Common myeloid progenitor, CD34-positive (primary cell): ENCODE results near the gene PHB1.

Experiments used
- CTCF ChIA-PET: fragments of 350-600 bp; sonication (Branson Sonifier 250); formaldehyde crosslinking; loops from one replicate; lab custom pipeline; 2021; ENCODE audit warnings: antibody characterized with exemption; lab: Charles Lee
- POLR2A ChIA-PET: fragments of 350-600 bp; sonication (Branson Sonifier 250); formaldehyde crosslinking; loops from one replicate; lab custom pipeline; 2021; ENCODE audit warnings: antibody characterized with exemption; lab: Charles Lee
- DNase-seq, 3 donors: peaks; one replicate each; pipeline versions ENCODE4 v3.0.0 to v3.0.0-alpha.2; 2013
- H3K27ac ChIP-seq, 2 experiments: 1 replicate in 1 of 2; 2 replicates in 1 of 2; pipeline ENCODE4 v1.7.0; 2013; ENCODE audit warnings: inconsistent platforms in 2 of 2, low read length in 2 of 2, mild to moderate bottlenecking in 2 of 2, low read depth in 1 of 2, moderate library complexity in 1 of 2; ENCODE audit not compliant: severe bottlenecking in 2 of 2, insufficient read depth in 1 of 2, poor library complexity in 1 of 2
- H3K27me3 ChIP-seq, 5 experiments: replicated peaks in 2 of 5; 1 replicate in 3 of 5; 2 replicates in 2 of 5; pipeline versions ENCODE4 v1.6.1 to v1.7.0; 2013; ENCODE audit warnings: low read length in 4 of 5, mild to moderate bottlenecking in 2 of 5, moderate library complexity in 2 of 5, inconsistent platforms in 1 of 5; ENCODE audit not compliant: insufficient read depth in 5 of 5, control insufficient read depth in 4 of 5
- H3K36me3 ChIP-seq, 4 experiments: 1 replicate in 2 of 4; 2 replicates in 2 of 4; pipeline versions ENCODE4 v1.6.1 to v1.7.0; 2013; ENCODE audit warnings: low read length in 3 of 4, control low read depth in 1 of 4, mild to moderate bottlenecking in 1 of 4; ENCODE audit not compliant: control insufficient read depth in 4 of 4, insufficient read depth in 4 of 4
- H3K4me1 ChIP-seq, 4 experiments: 1 replicate in 3 of 4; 2 replicates in 1 of 4; pipeline versions ENCODE4 v1.6.1 to v1.7.1; 2013; ENCODE audit warnings: low read length in 3 of 4, mild to moderate bottlenecking in 3 of 4, control low read depth in 1 of 4, inconsistent platforms in 1 of 4, moderate library complexity in 1 of 4; ENCODE audit not compliant: control insufficient read depth in 4 of 4, insufficient read depth in 4 of 4; ENCODE audit errors: control extremely low read depth in 1 of 4
- H3K4me3 ChIP-seq, 7 experiments: 1 replicate in 4 of 7; 2 replicates in 3 of 7; pipeline versions ENCODE4 v1.5.1 to v1.7.0; 2013; ENCODE audit warnings: mild to moderate bottlenecking in 7 of 7, low read length in 6 of 7, moderate library complexity in 6 of 7, inconsistent platforms in 2 of 7, low read depth in 2 of 7, control low read depth in 1 of 7; ENCODE audit not compliant: insufficient read depth in 4 of 7, control insufficient read depth in 1 of 7; ENCODE audit errors: extremely low read depth in 1 of 7
- H3K9me3 ChIP-seq, 5 experiments: 1 replicate in 4 of 5; 2 replicates in 1 of 5; pipeline versions ENCODE4 v1.6.1 to v1.7.1; 2013; ENCODE audit warnings: low read length in 4 of 5, mild to moderate bottlenecking in 2 of 5, inconsistent platforms in 1 of 5, low read depth in 1 of 5, moderate library complexity in 1 of 5; ENCODE audit not compliant: control insufficient read depth in 4 of 5, insufficient read depth in 2 of 5; ENCODE audit errors: control extremely low read depth in 1 of 5
- WGBS: methylation state at CpG from one replicate; pipeline ENCODE4 v1.1.5; 2013; ENCODE audit not compliant: insufficient coverage; 5-methylcytosine and 5-hydroxymethylcytosine counted together

PHB1 gene

DNA sequence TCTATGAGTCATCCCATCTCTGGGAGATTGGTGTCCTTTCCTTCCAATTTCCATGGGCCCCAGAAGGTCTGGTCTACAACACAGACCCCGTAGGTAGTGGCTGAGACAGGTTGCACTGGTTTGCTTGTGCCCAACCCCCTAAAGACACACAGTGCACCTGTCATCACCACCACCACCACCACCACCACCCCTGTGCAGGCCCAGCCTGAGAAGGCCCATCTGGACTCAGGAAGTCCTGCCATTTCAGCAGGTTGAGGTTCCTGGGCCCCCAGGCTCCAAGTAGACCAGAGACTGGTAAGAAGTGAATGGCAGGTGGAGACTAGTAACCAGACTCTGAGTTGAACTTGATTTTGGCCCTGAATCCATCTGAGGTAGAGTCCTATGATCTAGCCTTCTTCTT, 25.9 kb upstream of the PHB1 start:
- no peak overlapping the region for H3K27ac ChIP-seq
- H3K4me3 ChIP-seq = no peak overlapping the region
- H3K36me3 ChIP-seq = no peaks in the 10 kb centered on the region
- peaks cover 3 to 17% (median 13%) of the 10 kb centered on the region in 4 experiments for H3K4me1 ChIP-seq
- H3K9me3 ChIP-seq = no peaks in the 10 kb centered on the region
- peaks cover 0 to 14% (median 7%) of the 10 kb centered on the region in 5 experiments for H3K27me3 ChIP-seq
- WGBS = no CpG with 5 or more reads among the region's 1 CpG
- no peak for DNase-seq
- ChIA-PET CTCF (interaction anchor here (1.4 kb wide), 1 partner anchor 55 kb away, joined by 3 read pairs; no protein-coding TSS in a partner anchor), POLR2A (no interaction called here)

DNA sequence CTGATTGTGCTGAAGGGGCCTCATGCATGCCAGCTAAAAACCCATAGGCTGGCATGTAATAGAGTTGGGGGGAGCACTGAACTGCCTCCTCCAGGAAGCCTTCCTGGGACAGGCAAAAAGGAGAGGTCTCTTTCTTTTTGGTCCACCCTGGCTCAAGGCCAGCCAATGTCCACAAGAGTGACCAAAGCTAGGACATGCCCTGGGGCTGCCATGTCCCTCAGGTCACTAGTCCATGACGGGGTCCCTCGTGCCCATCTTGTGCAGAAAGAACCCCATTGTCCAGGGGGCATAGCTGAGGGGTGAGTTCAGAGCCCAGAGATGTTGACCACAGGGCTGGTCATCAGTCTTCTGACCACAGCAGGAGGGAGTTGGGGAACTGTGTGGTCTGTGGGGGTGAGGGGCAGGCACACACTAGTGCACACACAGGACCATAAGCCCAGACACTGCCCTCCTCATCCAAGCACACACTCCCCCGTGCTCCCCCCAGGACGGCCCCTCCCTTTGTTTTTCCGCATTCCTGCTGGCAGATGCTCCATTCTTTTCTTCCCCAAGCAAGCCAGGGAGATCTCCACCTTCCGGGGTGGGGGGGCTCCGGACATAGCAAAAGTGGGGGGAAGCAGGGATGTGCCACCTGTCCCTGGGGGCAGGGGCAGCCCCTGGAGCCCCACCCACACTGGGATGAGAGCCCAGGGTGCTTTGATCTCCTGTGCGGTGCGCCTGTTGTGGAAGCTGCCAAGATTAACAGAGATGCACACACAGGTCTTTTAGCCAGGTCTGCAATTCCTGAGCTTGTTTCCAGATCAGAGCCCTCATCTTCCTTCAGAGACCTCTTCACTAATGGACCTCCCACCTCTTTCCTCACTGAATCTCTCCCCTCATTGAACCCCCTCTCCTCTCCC, 25.2 kb upstream of the PHB1 start:
- POLR2A ChIA-PET = no interaction called here

DNA sequence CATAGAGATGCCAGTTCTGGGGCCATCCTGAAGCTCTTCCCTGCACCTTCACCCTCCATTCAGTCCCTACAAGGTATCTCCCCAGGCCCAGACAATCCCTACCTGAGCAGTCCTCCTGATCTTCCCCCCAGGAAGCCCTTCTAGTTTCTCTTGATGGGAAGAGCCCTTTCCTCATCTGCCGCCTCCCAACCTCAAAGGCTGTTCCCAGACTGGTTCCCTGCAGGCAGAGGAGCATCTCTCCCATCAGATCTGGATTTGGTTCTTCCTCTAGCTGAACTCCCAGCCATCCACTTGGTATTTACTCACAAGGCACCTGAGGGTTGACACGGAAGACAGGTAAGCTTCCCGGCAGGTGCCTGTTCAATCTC, 24.6 kb upstream of the PHB1 start:
- POLR2A ChIA-PET = no interaction called here
- Histone ChIP-seq H3K27me3 (peaks cover 0 to 14% (median 7%) of the 10 kb centered on the region in 5 experiments), H3K4me3 (no peak overlapping the region), H3K9me3 (no peaks in the 10 kb centered on the region), H3K4me1 (peaks cover 3 to 17% (median 13%) of the 10 kb centered on the region in 4 experiments), H3K27ac (no peak overlapping the region), H3K36me3 (no peaks in the 10 kb centered on the region)
- WGBS = 100% methylated on average over 3 of the region's 3 CpGs
- DNase-seq = no peak
- CTCF ChIA-PET = interaction anchor here (1.1 to 9.7 kb wide), 5 partner anchors 30 to 119 kb away, joined by 3 to 95 read pairs (median 5); partner anchors contain the start of gene PHB1

More for the DNA sequence above, 25.2 kb upstream of the PHB1 start:
- no peaks in the 10 kb centered on the region for H3K36me3 ChIP-seq
- H3K4me3 ChIP-seq = no peak overlapping the region
- CTCF ChIA-PET = interaction anchor here (1.2 to 9.7 kb wide), 4 partner anchors 30 to 118 kb away, joined by 3 to 95 read pairs (median 6); partner anchors contain the start of gene PHB1
- peaks cover 0 to 14% (median 7%) of the 10 kb centered on the region in 5 experiments for H3K27me3 ChIP-seq
- peaks cover 3 to 17% (median 13%) of the 10 kb centered on the region in 4 experiments for H3K4me1 ChIP-seq
- DNase-seq = no peak
- H3K27ac ChIP-seq = no peak overlapping the region
- no peaks in the 10 kb centered on the region for H3K9me3 ChIP-seq
- 89% methylated on average over 6 of the region's 9 CpGs for WGBS

DNA sequence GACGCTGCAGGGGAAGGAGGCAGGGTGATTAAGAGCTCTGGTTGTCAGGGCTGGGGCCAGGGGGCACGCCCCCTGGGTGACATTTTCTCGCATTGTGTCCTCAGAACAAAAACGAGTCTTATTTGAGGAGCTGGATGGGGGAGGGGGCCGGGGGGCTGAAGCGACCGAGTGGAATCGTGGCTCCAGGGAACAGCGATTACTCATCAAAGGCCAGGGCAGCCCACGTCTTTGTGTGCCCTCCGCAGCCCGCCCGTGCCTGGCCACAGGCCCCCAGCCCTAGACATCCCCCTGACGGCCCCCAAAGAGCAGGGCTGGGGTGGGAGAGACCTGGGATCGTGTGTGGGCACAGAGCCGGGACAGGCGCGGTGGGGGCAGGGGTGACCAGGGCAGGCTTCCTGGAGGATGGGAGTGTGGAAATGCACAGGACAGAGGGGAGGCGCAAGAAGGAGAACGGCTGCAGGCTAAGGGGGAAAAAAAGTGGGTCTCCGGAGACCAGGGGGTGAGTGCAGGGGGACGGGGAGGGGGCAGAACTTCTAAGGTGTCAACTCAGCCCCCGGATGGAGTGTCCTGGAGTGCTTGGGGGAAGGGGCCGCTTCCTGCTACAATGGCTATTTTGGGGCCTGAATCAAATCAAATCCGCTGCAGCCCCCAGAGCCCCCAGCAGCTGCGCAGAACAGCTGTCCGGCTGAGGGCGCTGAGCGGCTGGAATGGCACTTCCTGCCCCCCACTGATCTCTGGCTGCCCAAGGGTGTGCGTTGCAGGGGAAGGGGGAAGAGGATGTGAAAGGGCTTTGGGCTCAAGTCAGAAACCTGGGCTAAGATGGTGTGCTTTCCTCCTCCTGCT, 24.0 kb upstream of the PHB1 start:
- POLR2A ChIA-PET = no interaction called here
- CTCF ChIA-PET = interaction anchor here (1.1 to 9.7 kb wide), 5 partner anchors 29 to 119 kb away, joined by 3 to 95 read pairs (median 5); partner anchors contain the start of gene PHB1
- H3K36me3 ChIP-seq = no peaks in the 10 kb centered on the region
- DNase-seq = peak in 2 of 3 donors; percentile 29 to 37
- peaks cover 3 to 17% (median 13%) of the 10 kb centered on the region in 4 experiments for H3K4me1 ChIP-seq
- peak overlapping the region in 1 of 7 experiments; percentile 25 for H3K4me3 ChIP-seq
- no peaks in the 10 kb centered on the region for H3K9me3 ChIP-seq
- WGBS = 25% methylated on average over 21 of the region's 30 CpGs
- no peak overlapping the region for H3K27ac ChIP-seq
- peaks cover 0 to 14% (median 7%) of the 10 kb centered on the region in 5 experiments for H3K27me3 ChIP-seq

DNA sequence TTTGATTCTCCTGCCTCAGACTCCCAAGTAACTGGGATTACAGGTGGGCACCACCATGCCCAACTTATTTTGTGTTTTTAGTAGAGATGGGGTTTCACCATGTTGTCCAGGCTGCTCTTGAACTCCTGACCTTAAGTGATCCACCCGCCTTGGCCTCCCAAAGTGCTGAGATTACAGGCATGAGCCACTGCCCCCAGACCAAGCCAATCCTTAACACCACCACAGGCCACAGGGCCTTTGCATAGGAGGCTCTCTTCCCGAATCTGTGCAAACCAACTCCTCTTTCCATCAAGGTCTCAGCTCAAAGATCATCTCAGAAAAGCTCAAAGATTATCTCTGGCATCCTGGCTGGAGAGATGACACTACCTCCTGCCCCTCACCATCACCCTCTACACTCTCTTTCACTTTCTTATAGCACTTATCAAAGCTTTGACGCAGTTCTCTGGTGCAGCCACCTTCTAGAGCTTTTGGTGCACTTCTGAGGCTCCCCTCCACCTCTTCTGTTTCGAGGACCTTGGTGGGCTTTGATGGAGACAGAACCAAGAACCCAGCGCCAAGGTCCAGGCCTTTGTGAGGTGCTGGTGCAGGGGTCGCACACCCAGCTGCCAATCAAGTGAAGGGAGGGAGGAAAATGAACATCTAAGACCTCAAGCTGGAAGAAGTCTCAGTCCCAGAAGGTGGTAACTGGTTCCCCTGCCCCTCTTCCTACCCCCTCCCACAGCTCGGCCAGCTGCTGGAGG, 23.2 kb upstream of the PHB1 start:
- H3K27me3 ChIP-seq = peaks cover 0 to 14% (median 7%) of the 10 kb centered on the region in 5 experiments
- H3K4me1 ChIP-seq = peaks cover 3 to 17% (median 13%) of the 10 kb centered on the region in 4 experiments
- H3K9me3 ChIP-seq = no peaks in the 10 kb centered on the region
- no peak overlapping the region for H3K4me3 ChIP-seq
- no peaks in the 10 kb centered on the region for H3K36me3 ChIP-seq
- no peak for DNase-seq
- CTCF ChIA-PET = interaction anchor here (0.6 to 9.7 kb wide), 3 partner anchors 9 to 59 kb away, joined by 3 to 95 read pairs (median 3); partner anchors contain the start of gene PHB1
- POLR2A ChIA-PET = no interaction called here
- WGBS = 95% methylated on average over 3 of the region's 7 CpGs
- no peak overlapping the region for H3K27ac ChIP-seq

DNA sequence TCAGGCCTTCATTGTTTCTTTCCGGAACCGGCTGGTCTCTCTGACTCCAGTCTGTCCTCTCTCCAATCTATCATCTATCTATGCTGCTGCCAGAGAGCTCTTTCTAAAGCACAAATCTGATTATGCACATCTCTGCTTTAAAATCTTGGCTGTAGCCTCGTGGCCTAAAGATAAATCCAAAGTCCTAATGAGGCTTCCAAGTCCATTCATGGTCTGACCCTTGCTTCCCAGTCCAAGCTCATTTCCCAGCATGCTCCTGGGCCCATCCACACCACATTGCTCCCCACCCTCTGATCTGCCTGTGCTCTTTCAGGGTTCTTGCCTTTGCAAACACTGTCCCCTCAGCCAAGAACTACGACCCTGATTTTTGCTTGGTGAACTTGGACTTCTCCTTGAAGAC, 21.5 kb upstream of the PHB1 start:
- no peaks in the 10 kb centered on the region for H3K9me3 ChIP-seq
- H3K27me3 ChIP-seq = peaks cover 0 to 14% (median 7%) of the 10 kb centered on the region in 5 experiments
- no peaks in the 10 kb centered on the region for H3K36me3 ChIP-seq
- ChIA-PET POLR2A (no interaction called here), CTCF (interaction anchor here (0.8 to 9.7 kb wide), 15 partner anchors 8 to 125 kb away, joined by 3 to 95 read pairs (median 4); partner anchors contain the start of gene PHB1)
- peaks cover 3 to 13% (median 11%) of the 10 kb centered on the region in 4 experiments for H3K4me1 ChIP-seq
- 100% methylated on average over 4 of the region's 4 CpGs for WGBS
- H3K4me3 ChIP-seq = no peak overlapping the region
- DNase-seq = no peak
- no peak overlapping the region for H3K27ac ChIP-seq
